Measurements from ENCODE around the gene ARF1. TPM values are rescaled to one million over a fixed set of nuclear protein-coding genes. Genes with fewer than 3 reads are reported as not detected.

ARF1 gene
- polyA plus RNA-seq, 4 donors: 375 to 490 (median 410) TPM

GRCh38 chr1:228143480-228144192 is 61.1 kb downstream of the ARF1 start:
- no peak overlapping the region for H3K4me3 ChIP-seq (ENCODE audit: low read depth in 1 of 3, low read length in 3 of 3)
- peaks cover 9 to 64% (median 13%) of the 10 kb centered on the region in 3 donors for H3K4me1 ChIP-seq (ENCODE audit: control insufficient read depth in 3 of 3, insufficient read depth in 2 of 3, low read depth in 1 of 3, low read length in 2 of 3)
- H3K36me3 ChIP-seq (ENCODE audit: control insufficient read depth in 3 of 3, insufficient read depth in 2 of 3, low read depth in 1 of 3, low read length in 3 of 3): peaks cover 4 to 74% (median 7%) of the 10 kb centered on the region in 3 donors
- H3K27me3 ChIP-seq (ENCODE audit: control insufficient read depth in 3 of 3, insufficient read depth in 3 of 3, low read length in 3 of 3): no peaks in the 10 kb centered on the region
- WGBS, 3 donors: 87 to 92% (median 88%) methylated on average over 12 of the region's 12 CpGs
- H3K9me3 ChIP-seq (ENCODE audit: control insufficient read depth in 2 of 2, insufficient read depth in 1 of 2, low read depth in 1 of 2, low read length in 1 of 2): no peaks in the 10 kb centered on the region
- no peak for FAIRE-seq
- H3K27ac ChIP-seq (ENCODE audit: low read depth in 1 of 3, low read length in 2 of 3): peak overlapping the region in 1 of 3 donors; percentile 92
- DNase-seq: no peak

GRCh38 chr1:228144193-228144992 is 61.9 kb downstream of the ARF1 start:
- peaks cover 9 to 70% (median 13%) of the 10 kb centered on the region in 3 donors for H3K4me1 ChIP-seq (ENCODE audit: control insufficient read depth in 3 of 3, insufficient read depth in 2 of 3, low read depth in 1 of 3, low read length in 2 of 3)
- peak overlapping the region in 1 of 3 donors; percentile 92 for H3K27ac ChIP-seq (ENCODE audit: low read depth in 1 of 3, low read length in 2 of 3)
- H3K4me3 ChIP-seq (ENCODE audit: low read depth in 1 of 3, low read length in 3 of 3): peak overlapping the region in 1 of 3 donors; percentile 28
- peaks cover 4 to 81% (median 7%) of the 10 kb centered on the region in 3 donors for H3K36me3 ChIP-seq (ENCODE audit: control insufficient read depth in 3 of 3, insufficient read depth in 2 of 3, low read depth in 1 of 3, low read length in 3 of 3)
- DNase-seq (peak in 1 of 2 donors; percentile 88), FAIRE-seq (no peak)
- whole genome bisulfite sequencing, 3 donors: 71 to 79% (median 75%) methylated on average over 16 of the region's 16 CpGs
- H3K9me3 ChIP-seq (ENCODE audit: control insufficient read depth in 2 of 2, insufficient read depth in 1 of 2, low read depth in 1 of 2, low read length in 1 of 2): no peaks in the 10 kb centered on the region
- H3K27me3 ChIP-seq (ENCODE audit: control insufficient read depth in 3 of 3, insufficient read depth in 3 of 3, low read length in 3 of 3): no peaks in the 10 kb centered on the region

GRCh38 chr1:228144993-228145343 is 62.5 kb downstream of the ARF1 start:
- FAIRE-seq (no peak), DNase-seq (no peak)
- H3K9me3 ChIP-seq (ENCODE audit: control insufficient read depth in 2 of 2, insufficient read depth in 1 of 2, low read depth in 1 of 2, low read length in 1 of 2): no peaks in the 10 kb centered on the region
- H3K4me3 ChIP-seq (ENCODE audit: low read depth in 1 of 3, low read length in 3 of 3): peak overlapping the region in 1 of 3 donors; percentile 28
- peaks cover 9 to 75% (median 13%) of the 10 kb centered on the region in 3 donors for H3K4me1 ChIP-seq (ENCODE audit: control insufficient read depth in 3 of 3, insufficient read depth in 2 of 3, low read depth in 1 of 3, low read length in 2 of 3)
- no peaks in the 10 kb centered on the region for H3K27me3 ChIP-seq (ENCODE audit: control insufficient read depth in 3 of 3, insufficient read depth in 3 of 3, low read length in 3 of 3)
- peak overlapping the region in 1 of 3 donors; percentile 92 for H3K27ac ChIP-seq (ENCODE audit: low read depth in 1 of 3, low read length in 2 of 3)
- H3K36me3 ChIP-seq (ENCODE audit: control insufficient read depth in 3 of 3, insufficient read depth in 2 of 3, low read depth in 1 of 3, low read length in 3 of 3): peaks cover 4 to 87% (median 7%) of the 10 kb centered on the region in 3 donors
- 89 to 90% (median 90%) methylated on average over 8 of the region's 8 CpGs for WGBS, 3 donors

GRCh38 chr1:228145463-228146416 is 63.2 kb downstream of the ARF1 start:
- H3K4me1 ChIP-seq (ENCODE audit: control insufficient read depth in 3 of 3, insufficient read depth in 2 of 3, low read depth in 1 of 3, low read length in 2 of 3): peaks cover 9 to 82% (median 13%) of the 10 kb centered on the region in 3 donors
- no peaks in the 10 kb centered on the region for H3K9me3 ChIP-seq (ENCODE audit: control insufficient read depth in 2 of 2, insufficient read depth in 1 of 2, low read depth in 1 of 2, low read length in 1 of 2)
- peaks cover 4 to 92% (median 7%) of the 10 kb centered on the region in 3 donors for H3K36me3 ChIP-seq (ENCODE audit: control insufficient read depth in 3 of 3, insufficient read depth in 2 of 3, low read depth in 1 of 3, low read length in 3 of 3)
- H3K4me3 ChIP-seq (ENCODE audit: low read depth in 1 of 3, low read length in 3 of 3): peak overlapping the region in 1 of 3 donors; percentile 28
- H3K27ac ChIP-seq (ENCODE audit: low read depth in 1 of 3, low read length in 2 of 3): peak overlapping the region in 1 of 3 donors; percentile 92
- WGBS, 3 donors: 90 to 91% (median 90%) methylated on average over 31 of the region's 31 CpGs
- FAIRE-seq (no peak), DNase-seq (no peak)
- no peaks in the 10 kb centered on the region for H3K27me3 ChIP-seq (ENCODE audit: control insufficient read depth in 3 of 3, insufficient read depth in 3 of 3, low read length in 3 of 3)

- WGBS, 3 donors: 90 to 92% (median 90%) methylated on average over 16 to 18 of the region's 18 CpGs
- Histone ChIP-seq H3K36me3 (ENCODE audit: control insufficient read depth in 3 of 3, insufficient read depth in 2 of 3, low read depth in 1 of 3, low read length in 3 of 3) (peaks cover 4 to 93% (median 7%) of the 10 kb centered on the region in 3 donors), H3K27me3 (ENCODE audit: control insufficient read depth in 3 of 3, insufficient read depth in 3 of 3, low read length in 3 of 3) (no peaks in the 10 kb centered on the region), H3K4me3 (ENCODE audit: low read depth in 1 of 3, low read length in 3 of 3) (no peak overlapping the region), H3K27ac (ENCODE audit: low read depth in 1 of 3, low read length in 2 of 3) (peak overlapping the region in 1 of 3 donors; percentile 31), H3K9me3 (ENCODE audit: control insufficient read depth in 2 of 2, insufficient read depth in 1 of 2, low read depth in 1 of 2, low read length in 1 of 2) (no peaks in the 10 kb centered on the region), H3K4me1 (ENCODE audit: control insufficient read depth in 3 of 3, insufficient read depth in 2 of 3, low read depth in 1 of 3, low read length in 2 of 3) (peaks cover 9 to 85% (median 12%) of the 10 kb centered on the region in 3 donors)
- FAIRE-seq (no peak), DNase-seq (no peak)
Measured at GRCh38 chr1:228146417-228147150, 64.1 kb downstream of the ARF1 start.

GRCh38 chr1:228147151-228147693 is 64.7 kb downstream of the ARF1 start:
- WGBS, 3 donors: 90 to 94% (median 93%) methylated on average over 18 to 20 of the region's 20 CpGs
- Histone ChIP-seq H3K36me3 (ENCODE audit: control insufficient read depth in 3 of 3, insufficient read depth in 2 of 3, low read depth in 1 of 3, low read length in 3 of 3) (peaks cover 4 to 93% (median 7%) of the 10 kb centered on the region in 3 donors), H3K27ac (ENCODE audit: low read depth in 1 of 3, low read length in 2 of 3) (no peak overlapping the region), H3K4me3 (ENCODE audit: low read depth in 1 of 3, low read length in 3 of 3) (no peak overlapping the region), H3K4me1 (ENCODE audit: control insufficient read depth in 3 of 3, insufficient read depth in 2 of 3, low read depth in 1 of 3, low read length in 2 of 3) (peaks cover 4 to 85% (median 6%) of the 10 kb centered on the region in 3 donors), H3K27me3 (ENCODE audit: control insufficient read depth in 3 of 3, insufficient read depth in 3 of 3, low read length in 3 of 3) (no peaks in the 10 kb centered on the region), H3K9me3 (ENCODE audit: control insufficient read depth in 2 of 2, insufficient read depth in 1 of 2, low read depth in 1 of 2, low read length in 1 of 2) (no peaks in the 10 kb centered on the region)
- DNase-seq (no peak), FAIRE-seq (no peak)

GRCh38 chr1:228147768-228148167 is 65.3 kb downstream of the ARF1 start:
- 84 to 94% (median 90%) methylated on average over 4 of the region's 4 CpGs for WGBS, 3 donors
- Histone ChIP-seq H3K36me3 (ENCODE audit: control insufficient read depth in 3 of 3, insufficient read depth in 2 of 3, low read depth in 1 of 3, low read length in 3 of 3) (peaks cover 4 to 93% (median 7%) of the 10 kb centered on the region in 3 donors), H3K27ac (ENCODE audit: low read depth in 1 of 3, low read length in 2 of 3) (peak overlapping the region in 1 of 3 donors; percentile 96), H3K9me3 (ENCODE audit: control insufficient read depth in 2 of 2, insufficient read depth in 1 of 2, low read depth in 1 of 2, low read length in 1 of 2) (no peaks in the 10 kb centered on the region), H3K27me3 (ENCODE audit: control insufficient read depth in 3 of 3, insufficient read depth in 3 of 3, low read length in 3 of 3) (no peaks in the 10 kb centered on the region), H3K4me1 (ENCODE audit: control insufficient read depth in 3 of 3, insufficient read depth in 2 of 3, low read depth in 1 of 3, low read length in 2 of 3) (peaks cover 0 to 85% (median 2%) of the 10 kb centered on the region in 3 donors), H3K4me3 (ENCODE audit: low read depth in 1 of 3, low read length in 3 of 3) (no peak overlapping the region)
- FAIRE-seq (no peak), DNase-seq (no peak)

Measured in small intestine (tissue), 7 donors.